ENCODE results near the gene CYBC1.
A peak's percentile ranks its signal among the peaks of the same experiment; 100 is the strongest.

The CYBC1 gene

GRCh38 chr17:82487910-82488309 lies 37.4 kb upstream of the CYBC1 start:
- no peaks in the 10 kb centered on the region for H3K9me3 Mint-ChIP-seq
- H3K27me3 Mint-ChIP-seq, result no peaks in the 10 kb centered on the region
- H3K4me3 Mint-ChIP-seq, result no peak overlapping the region
- no peak for ATAC-seq
- H3K27ac Mint-ChIP-seq, result no peak overlapping the region
- peaks cover 43% of the 10 kb centered on the region for H3K36me3 Mint-ChIP-seq
- H3K4me1 Mint-ChIP-seq, result peaks cover 6% of the 10 kb centered on the region

DNA sequence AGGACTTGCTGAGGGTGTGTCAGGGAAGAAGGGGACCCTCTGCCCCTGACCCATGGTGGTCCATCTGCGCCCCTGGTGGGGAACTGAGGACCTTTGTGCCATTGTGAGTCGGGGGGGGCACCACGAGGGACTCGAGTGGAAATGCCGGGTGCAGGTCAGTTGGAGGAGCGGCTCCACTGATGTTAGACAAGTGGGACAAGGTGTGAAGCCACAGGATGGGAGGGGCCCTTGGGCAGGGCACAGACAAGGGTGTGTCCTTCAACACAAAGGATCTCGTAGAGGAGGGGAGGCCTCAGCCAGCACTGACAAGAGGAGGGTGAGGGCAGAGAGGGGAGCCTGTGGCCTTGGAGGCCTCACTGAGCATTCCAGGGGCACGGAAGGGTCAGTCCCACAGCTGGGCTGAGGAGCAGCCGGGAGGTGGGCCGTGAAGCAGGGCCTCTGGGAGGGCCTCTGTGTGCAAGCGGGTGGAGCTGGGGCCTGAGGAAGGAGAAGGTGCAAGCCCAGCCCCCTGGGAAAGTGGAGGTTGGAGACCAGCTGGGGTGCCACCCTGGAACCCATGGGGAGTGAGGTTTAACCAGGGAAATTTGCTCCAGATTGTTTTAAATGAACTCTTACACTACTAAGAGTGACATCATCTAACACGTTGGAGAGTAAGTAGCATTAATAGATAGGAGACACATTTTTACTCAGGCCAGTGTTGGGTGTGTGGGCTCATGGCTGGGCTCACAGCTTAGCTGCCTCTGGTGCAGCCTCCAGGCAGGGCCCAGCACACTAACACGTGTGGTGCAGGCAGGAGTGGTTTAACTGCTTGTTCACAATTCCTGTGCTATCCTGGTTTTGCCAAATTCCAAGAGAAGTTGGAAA lies 35.9 kb upstream of the CYBC1 start:
- H3K27ac Mint-ChIP-seq, result peak overlapping the region; percentile 72
- no peak for ATAC-seq
- no peak overlapping the region for H3K4me3 Mint-ChIP-seq
- H3K9me3 Mint-ChIP-seq, result no peaks in the 10 kb centered on the region
- H3K27me3 Mint-ChIP-seq, result no peaks in the 10 kb centered on the region
- peaks cover 50% of the 10 kb centered on the region for H3K36me3 Mint-ChIP-seq
- peaks cover 6% of the 10 kb centered on the region for H3K4me1 Mint-ChIP-seq

DNA sequence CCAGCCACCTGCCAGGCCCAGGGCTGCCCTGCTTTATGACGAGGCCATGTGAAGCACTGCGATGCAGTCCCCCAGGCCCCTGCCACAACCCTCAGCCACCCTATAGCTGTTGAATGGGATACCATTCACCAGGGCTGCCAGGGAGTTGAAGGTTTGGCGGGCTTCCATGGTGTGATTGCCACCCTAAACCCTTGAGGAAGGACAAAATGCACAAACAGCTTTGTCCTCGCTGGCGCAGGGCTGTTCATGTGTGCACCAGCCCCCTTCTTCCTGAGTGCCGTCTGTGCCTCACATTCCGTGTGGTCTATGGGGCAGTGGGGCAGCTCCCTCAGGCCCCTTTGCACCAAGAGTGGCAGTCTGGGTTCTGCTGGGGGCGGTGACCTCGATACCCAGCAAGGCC lies 33.3 kb upstream of the CYBC1 start:
- Mint-ChIP-seq H3K27me3 (no peaks in the 10 kb centered on the region), H3K9me3 (no peaks in the 10 kb centered on the region), H3K4me1 (peaks cover 11% of the 10 kb centered on the region), H3K4me3 (no peak overlapping the region), H3K36me3 (peaks cover 68% of the 10 kb centered on the region), H3K27ac (no peak overlapping the region)
- no peak for ATAC-seq

DNA sequence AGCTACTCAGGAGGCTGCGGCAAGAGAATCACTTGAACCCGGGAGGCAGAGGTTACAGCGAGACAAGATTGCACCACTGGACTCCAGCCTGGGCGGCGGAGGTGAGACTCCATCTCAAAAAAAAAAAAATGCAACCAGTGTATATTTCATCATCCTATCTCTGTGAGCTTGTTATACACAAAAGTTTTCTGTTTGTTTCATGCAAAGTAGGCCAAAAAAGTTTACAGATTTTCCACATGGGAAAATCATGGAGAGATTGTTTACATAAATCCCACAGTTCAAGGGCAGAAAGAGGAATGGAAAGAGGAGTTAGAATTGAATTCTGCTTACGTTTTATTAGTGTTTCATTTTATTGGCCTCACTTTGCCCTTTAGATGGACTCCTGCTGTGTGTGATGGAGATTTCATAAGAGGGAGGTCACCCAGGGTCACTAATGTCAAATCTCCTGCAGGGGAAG lies 32.7 kb upstream of the CYBC1 start:
- ATAC-seq, result no peak
- H3K4me3 Mint-ChIP-seq, result no peak overlapping the region
- no peak overlapping the region for H3K27ac Mint-ChIP-seq
- peaks cover 13% of the 10 kb centered on the region for H3K4me1 Mint-ChIP-seq
- H3K9me3 Mint-ChIP-seq, result no peaks in the 10 kb centered on the region
- H3K27me3 Mint-ChIP-seq, result no peaks in the 10 kb centered on the region
- H3K36me3 Mint-ChIP-seq, result peaks cover 68% of the 10 kb centered on the region

DNA sequence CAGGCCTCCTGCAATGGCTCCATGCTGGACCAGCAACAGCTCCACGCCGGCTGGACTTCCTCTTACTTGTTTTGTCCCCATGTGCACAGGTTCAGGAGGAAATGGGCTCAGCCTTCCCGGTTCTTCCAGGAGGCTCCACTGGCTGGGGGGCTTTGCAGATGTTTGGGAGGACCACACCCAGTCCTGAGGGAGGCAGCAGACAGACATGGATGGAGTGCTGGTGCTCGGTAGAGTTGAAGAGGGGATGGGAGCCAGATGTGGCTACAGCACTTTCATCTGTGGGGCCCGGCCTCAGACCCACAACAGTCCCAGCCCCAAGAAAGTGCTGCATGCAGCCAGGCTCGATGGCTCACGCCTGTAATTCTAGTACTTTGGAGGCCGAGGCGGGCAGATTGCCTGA lies 29.8 kb upstream of the CYBC1 start:
- Mint-ChIP-seq H3K4me1 (peaks cover 6% of the 10 kb centered on the region), H3K4me3 (no peak overlapping the region), H3K36me3 (peaks cover 59% of the 10 kb centered on the region), H3K27me3 (no peaks in the 10 kb centered on the region), H3K9me3 (no peaks in the 10 kb centered on the region), H3K27ac (no peak overlapping the region)
- ATAC-seq, result no peak

GRCh38 chr17:82479602-82480001 lies 29.1 kb upstream of the CYBC1 start:
- Mint-ChIP-seq H3K27ac (no peak overlapping the region), H3K27me3 (no peaks in the 10 kb centered on the region), H3K9me3 (no peaks in the 10 kb centered on the region), H3K4me3 (no peak overlapping the region), H3K36me3 (peaks cover 52% of the 10 kb centered on the region), H3K4me1 (peaks cover 6% of the 10 kb centered on the region)
- ATAC-seq, result no peak

GRCh38 chr17:82477934-82478333 lies 27.4 kb upstream of the CYBC1 start:
- ATAC-seq, result no peak
- peaks cover 6% of the 10 kb centered on the region for H3K4me1 Mint-ChIP-seq
- H3K4me3 Mint-ChIP-seq, result no peak overlapping the region
- H3K9me3 Mint-ChIP-seq, result no peaks in the 10 kb centered on the region
- no peaks in the 10 kb centered on the region for H3K27me3 Mint-ChIP-seq
- H3K27ac Mint-ChIP-seq, result no peak overlapping the region
- H3K36me3 Mint-ChIP-seq, result peaks cover 44% of the 10 kb centered on the region

GRCh38 chr17:82475458-82475857 lies 24.9 kb upstream of the CYBC1 start:
- Mint-ChIP-seq H3K36me3 (peaks cover 41% of the 10 kb centered on the region), H3K4me3 (no peak overlapping the region), H3K27me3 (no peaks in the 10 kb centered on the region), H3K9me3 (no peaks in the 10 kb centered on the region), H3K4me1 (peaks cover 6% of the 10 kb centered on the region), H3K27ac (no peak overlapping the region)
- ATAC-seq, result no peak

DNA sequence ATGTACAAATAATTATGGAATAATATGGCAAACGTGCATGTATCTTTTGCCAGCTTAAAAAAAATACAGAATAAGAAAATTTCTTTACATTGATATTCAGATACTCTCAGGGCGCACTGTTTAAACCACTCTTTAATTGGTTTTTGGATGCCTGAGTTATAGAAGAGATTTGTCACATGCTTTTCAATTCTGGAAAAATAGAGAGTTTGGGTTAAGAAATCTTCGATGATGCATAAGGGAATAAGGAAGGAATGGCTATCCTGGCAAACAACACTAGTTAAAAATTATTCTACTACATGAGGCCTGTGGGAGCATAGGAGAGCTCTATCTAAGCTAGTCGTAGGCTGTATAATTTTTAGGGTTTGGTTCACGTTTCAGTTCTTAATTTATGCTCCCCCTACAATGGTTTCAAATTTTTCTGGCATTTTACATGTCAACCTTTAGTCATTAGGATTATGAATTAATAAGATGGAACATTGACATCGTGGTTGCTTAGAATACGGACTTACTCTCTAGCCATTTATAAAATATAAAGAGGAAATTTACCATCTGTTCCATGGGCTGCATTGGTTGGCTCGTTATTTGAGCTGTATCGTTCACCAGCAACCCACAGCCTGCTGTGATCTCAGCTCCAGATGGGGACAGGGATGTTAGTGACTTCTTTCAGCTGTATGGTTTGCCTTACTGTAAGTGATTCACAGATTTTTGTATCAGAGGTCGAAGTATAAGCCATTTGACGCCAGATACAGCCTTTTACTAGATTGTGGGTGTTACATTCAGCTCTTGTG lies 23.9 kb upstream of the CYBC1 start:
- Mint-ChIP-seq H3K27ac (no peak overlapping the region), H3K36me3 (peaks cover 37% of the 10 kb centered on the region), H3K9me3 (no peaks in the 10 kb centered on the region), H3K27me3 (no peaks in the 10 kb centered on the region), H3K4me3 (no peak overlapping the region), H3K4me1 (peaks cover 6% of the 10 kb centered on the region)
- ATAC-seq, result no peak

- ATAC-seq, result no peak
- no peaks in the 10 kb centered on the region for H3K9me3 Mint-ChIP-seq
- peaks cover 47% of the 10 kb centered on the region for H3K36me3 Mint-ChIP-seq
- no peak overlapping the region for H3K27ac Mint-ChIP-seq
- H3K4me1 Mint-ChIP-seq, result no peaks in the 10 kb centered on the region
- H3K4me3 Mint-ChIP-seq, result no peak overlapping the region
- no peaks in the 10 kb centered on the region for H3K27me3 Mint-ChIP-seq
These were observed 19.5 kb upstream of the CYBC1 start for GRCh38 chr17:82470065-82470464.

DNA sequence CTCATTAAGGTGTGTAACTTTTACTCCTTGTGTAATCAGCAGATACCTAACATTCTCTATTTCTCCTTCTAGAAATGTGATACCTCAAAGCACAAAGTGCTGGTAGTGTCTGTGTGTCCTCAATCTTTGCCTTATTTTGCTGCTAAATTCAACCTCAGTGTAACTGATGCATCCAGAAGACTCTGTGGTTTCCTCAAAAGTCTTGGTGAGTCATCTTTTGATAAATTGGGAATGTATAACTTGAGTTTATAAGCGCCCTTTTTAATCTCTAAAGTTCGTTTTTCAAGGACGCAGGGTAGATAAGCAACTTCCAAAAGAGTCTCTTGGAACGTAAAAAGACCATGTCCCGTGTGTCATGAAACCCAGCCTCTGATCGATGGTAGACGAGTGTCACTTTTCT lies 18.1 kb upstream of the CYBC1 start:
- Mint-ChIP-seq H3K27me3 (no peaks in the 10 kb centered on the region), H3K4me1 (no peaks in the 10 kb centered on the region), H3K4me3 (no peak overlapping the region), H3K9me3 (no peaks in the 10 kb centered on the region), H3K27ac (no peak overlapping the region), H3K36me3 (peaks cover 59% of the 10 kb centered on the region)
- ATAC-seq, result no peak

DNA sequence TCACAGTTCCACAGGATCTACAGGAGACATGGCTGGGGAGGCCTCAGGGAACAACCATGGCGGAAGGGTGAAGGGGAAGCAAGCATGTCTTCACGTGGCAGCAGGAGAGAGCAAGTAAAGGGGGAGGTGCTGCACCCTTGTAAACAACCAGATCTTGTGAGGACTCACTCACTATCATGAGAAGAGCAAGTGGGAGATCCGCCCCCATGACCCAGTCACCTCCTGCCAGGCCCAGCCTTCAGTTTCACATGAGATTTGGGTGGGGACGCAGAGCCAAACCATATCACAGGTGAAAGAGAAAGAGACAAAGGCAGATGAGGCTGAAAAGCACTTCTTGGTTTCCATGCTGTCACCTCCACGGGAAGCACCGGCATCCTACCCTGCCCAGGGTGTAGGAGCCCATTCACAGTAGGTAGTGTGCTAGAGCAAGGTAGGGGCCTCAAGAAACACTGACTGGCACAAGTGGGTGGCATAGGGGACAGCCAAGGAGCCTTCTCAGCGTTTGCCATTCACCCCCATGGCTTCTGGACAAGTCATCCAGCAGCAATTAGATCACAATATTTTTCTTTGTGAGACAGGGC lies 14.6 kb upstream of the CYBC1 start:
- Mint-ChIP-seq H3K4me3 (no peak overlapping the region), H3K9me3 (no peaks in the 10 kb centered on the region), H3K36me3 (peaks cover 70% of the 10 kb centered on the region), H3K4me1 (no peaks in the 10 kb centered on the region), H3K27me3 (no peaks in the 10 kb centered on the region), H3K27ac (no peak overlapping the region)
- no peak for ATAC-seq

DNA sequence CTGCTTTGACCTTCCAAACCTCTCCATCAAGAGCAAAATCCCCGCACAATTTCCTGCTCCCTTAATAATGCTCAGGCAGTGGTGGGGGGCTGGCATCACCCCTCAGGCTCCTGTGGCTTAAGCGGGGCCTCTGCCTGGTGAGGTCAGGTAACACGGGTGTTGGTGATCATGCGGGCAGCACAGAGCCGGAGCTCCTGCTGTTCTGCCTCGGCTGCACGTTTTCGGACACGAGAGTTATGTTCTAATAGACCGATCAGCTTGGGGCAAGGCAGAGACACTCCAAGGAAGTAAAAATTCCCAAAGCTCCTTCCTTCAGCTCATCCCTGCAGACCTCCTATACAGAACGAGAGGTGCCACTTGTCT lies 14.0 kb upstream of the CYBC1 start:
- Mint-ChIP-seq H3K4me3 (no peak overlapping the region), H3K9me3 (no peaks in the 10 kb centered on the region), H3K4me1 (peaks cover 2% of the 10 kb centered on the region), H3K27me3 (no peaks in the 10 kb centered on the region), H3K27ac (no peak overlapping the region), H3K36me3 (peaks cover 67% of the 10 kb centered on the region)
- no peak for ATAC-seq

DNA sequence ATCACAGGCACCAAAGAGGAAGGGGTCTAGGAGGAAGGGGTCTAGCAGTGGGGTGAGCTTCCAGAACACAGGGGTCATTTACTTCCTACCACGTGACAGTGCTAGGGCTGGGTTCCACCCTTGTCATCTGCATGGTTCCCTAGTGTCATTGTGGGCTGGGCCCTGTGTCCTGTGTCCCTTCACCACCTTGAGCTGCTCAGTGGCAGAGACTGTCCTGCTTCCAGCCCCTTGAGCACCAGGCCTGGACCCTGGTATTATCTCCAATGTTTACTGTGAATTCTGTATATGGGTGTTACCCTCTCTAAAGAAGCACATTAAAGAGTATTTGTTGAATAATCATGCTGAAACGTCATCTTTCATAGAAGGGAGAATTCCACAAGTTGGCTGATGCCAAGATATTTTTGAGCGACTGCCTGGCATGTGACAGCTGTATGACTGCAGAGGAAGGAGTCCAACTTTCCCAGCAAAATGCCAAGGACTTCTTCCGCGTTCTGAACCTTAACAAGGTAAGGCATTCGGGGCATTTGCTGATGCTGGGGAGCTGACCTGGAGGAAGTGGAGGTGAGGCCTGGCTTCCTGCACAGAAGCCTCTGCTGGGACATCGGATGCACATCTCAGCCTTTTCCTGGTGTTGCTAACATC lies 13.5 kb upstream of the CYBC1 start:
- Mint-ChIP-seq H3K4me1 (peaks cover 7% of the 10 kb centered on the region), H3K4me3 (no peak overlapping the region), H3K36me3 (peaks cover 62% of the 10 kb centered on the region), H3K27ac (no peak overlapping the region), H3K9me3 (no peaks in the 10 kb centered on the region), H3K27me3 (no peaks in the 10 kb centered on the region)
- no peak for ATAC-seq

GRCh38 chr17:82463391-82463790 lies 12.8 kb upstream of the CYBC1 start:
- H3K27me3 Mint-ChIP-seq, result no peaks in the 10 kb centered on the region
- no peaks in the 10 kb centered on the region for H3K9me3 Mint-ChIP-seq
- no peak for ATAC-seq
- peaks cover 10% of the 10 kb centered on the region for H3K4me1 Mint-ChIP-seq
- H3K4me3 Mint-ChIP-seq, result no peak overlapping the region
- H3K27ac Mint-ChIP-seq, result no peak overlapping the region
- H3K36me3 Mint-ChIP-seq, result peaks cover 55% of the 10 kb centered on the region
